Glutamatergic neuron (in vitro differentiated cells): Measurements from ENCODE around the gene BTG2. TPM values are rescaled to one million over a fixed set of nuclear protein-coding genes. Genes with fewer than 3 reads are reported as not detected.

Experiments
- DNase-seq: peaks from one replicate; pipeline ENCODE4 v3.0.0; 2022
- H3K27ac Mint-ChIP-seq: one replicate; pipeline ENCODE4 v1.8.0; 2020; ENCODE audit warnings: mild to moderate bottlenecking, mixed read lengths, inconsistent platforms; ENCODE audit not compliant: unreplicated experiment
- H3K27me3 Mint-ChIP-seq: one replicate; pipeline ENCODE4 v1.8.0; 2020; ENCODE audit warnings: mild to moderate bottlenecking, moderate library complexity, mixed read lengths, inconsistent platforms; ENCODE audit not compliant: unreplicated experiment
- H3K36me3 Mint-ChIP-seq: one replicate; pipeline ENCODE4 v1.8.0; 2020; ENCODE audit warnings: mild to moderate bottlenecking, mixed read lengths, inconsistent platforms; ENCODE audit not compliant: unreplicated experiment
- H3K4me1 Mint-ChIP-seq: one replicate; pipeline ENCODE4 v1.8.0; 2020; ENCODE audit warnings: mild to moderate bottlenecking, low read depth, mixed read lengths, inconsistent platforms; ENCODE audit not compliant: unreplicated experiment
- H3K4me3 Mint-ChIP-seq: one replicate; pipeline ENCODE4 v1.8.0; 2020; ENCODE audit warnings: mild to moderate bottlenecking, mixed read lengths, inconsistent platforms; ENCODE audit not compliant: unreplicated experiment
- H3K9me3 Mint-ChIP-seq: one replicate; pipeline ENCODE4 v1.8.0; 2020; ENCODE audit warnings: mild to moderate bottlenecking, moderate library complexity, mixed read lengths, inconsistent platforms; ENCODE audit not compliant: unreplicated experiment
- total RNA-seq: library from RNA; stranded (reverse); fragmentation: NEBNext Ultra II Directional; extraction: Animal tissue kit (Norgen Biotek cat#: 25700); gene quantifications from one replicate; pipeline ENCODE4 v1.2.1, GENCODE V29; 2021; ENCODE audit not compliant: unreplicated experiment
- TF ChIP-seq, protein P1 (sequence below): fragments of 200-600 bp; sonication (generic); IDR thresholded peaks from one replicate; pipeline ENCODE4 v1.5.0; 2021; ENCODE audit not compliant: partially characterized antibody, unreplicated experiment

The BTG2 gene
- total RNA-seq, 1 donor from 2014 or later = 88.6 TPM

GRCh38 chr1:203327684-203328457 lies 22.6 kb downstream of the BTG2 start:
- Mint-ChIP-seq H3K4me1 (peaks cover 52% of the 10 kb centered on the region), H3K4me3 (peak overlapping the region; percentile 94), H3K27ac (peak overlapping the region; percentile 97), H3K36me3 (no peaks in the 10 kb centered on the region), H3K27me3 (peaks cover 15% of the 10 kb centered on the region), H3K9me3 (peaks cover 11% of the 10 kb centered on the region)
- TF ChIP-seq, protein P1, sequence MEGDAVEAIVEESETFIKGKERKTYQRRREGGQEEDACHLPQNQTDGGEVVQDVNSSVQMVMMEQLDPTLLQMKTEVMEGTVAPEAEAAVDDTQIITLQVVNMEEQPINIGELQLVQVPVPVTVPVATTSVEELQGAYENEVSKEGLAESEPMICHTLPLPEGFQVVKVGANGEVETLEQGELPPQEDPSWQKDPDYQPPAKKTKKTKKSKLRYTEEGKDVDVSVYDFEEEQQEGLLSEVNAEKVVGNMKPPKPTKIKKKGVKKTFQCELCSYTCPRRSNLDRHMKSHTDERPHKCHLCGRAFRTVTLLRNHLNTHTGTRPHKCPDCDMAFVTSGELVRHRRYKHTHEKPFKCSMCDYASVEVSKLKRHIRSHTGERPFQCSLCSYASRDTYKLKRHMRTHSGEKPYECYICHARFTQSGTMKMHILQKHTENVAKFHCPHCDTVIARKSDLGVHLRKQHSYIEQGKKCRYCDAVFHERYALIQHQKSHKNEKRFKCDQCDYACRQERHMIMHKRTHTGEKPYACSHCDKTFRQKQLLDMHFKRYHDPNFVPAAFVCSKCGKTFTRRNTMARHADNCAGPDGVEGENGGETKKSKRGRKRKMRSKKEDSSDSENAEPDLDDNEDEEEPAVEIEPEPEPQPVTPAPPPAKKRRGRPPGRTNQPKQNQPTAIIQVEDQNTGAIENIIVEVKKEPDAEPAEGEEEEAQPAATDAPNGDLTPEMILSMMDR = no peak
- peak; percentile 47 for DNase-seq

GRCh38 chr1:203328714-203329122 lies 23.4 kb downstream of the BTG2 start:
- no peaks in the 10 kb centered on the region for H3K36me3 Mint-ChIP-seq
- peak overlapping the region; percentile 97 for H3K27ac Mint-ChIP-seq
- peaks cover 15% of the 10 kb centered on the region for H3K27me3 Mint-ChIP-seq
- H3K9me3 Mint-ChIP-seq = peaks cover 11% of the 10 kb centered on the region
- peak overlapping the region; percentile 94 for H3K4me3 Mint-ChIP-seq
- peaks cover 44% of the 10 kb centered on the region for H3K4me1 Mint-ChIP-seq
- DNase-seq = no peak
- TF ChIP-seq, protein P1 = no peak

DNA sequence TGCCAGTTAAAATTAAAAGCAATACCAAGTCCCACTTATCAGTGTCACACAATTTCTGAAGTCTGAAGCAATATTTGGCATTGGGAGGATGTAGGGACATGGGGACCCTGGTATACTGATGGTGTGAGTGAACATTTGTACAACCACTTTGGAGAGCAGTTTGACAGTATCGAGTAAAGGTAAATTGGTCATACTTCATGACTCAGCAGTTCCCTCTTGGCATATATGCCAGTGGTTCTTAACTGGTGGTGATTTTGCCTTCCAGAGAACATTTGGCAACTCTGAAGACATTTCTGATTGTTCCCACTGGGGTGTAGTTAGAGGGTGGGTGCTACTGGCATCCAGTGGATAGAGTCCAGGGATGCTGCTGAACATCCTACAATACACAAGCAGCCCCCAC lies 25.9 kb downstream of the BTG2 start:
- Mint-ChIP-seq H3K4me1 (peaks cover 30% of the 10 kb centered on the region), H3K27me3 (peaks cover 4% of the 10 kb centered on the region), H3K36me3 (no peaks in the 10 kb centered on the region), H3K9me3 (peaks cover 4% of the 10 kb centered on the region), H3K27ac (no peak overlapping the region), H3K4me3 (no peak overlapping the region)
- TF ChIP-seq, protein P1 = no peak
- no peak for DNase-seq

GRCh38 chr1:203335503-203335902 lies 30.2 kb downstream of the BTG2 start:
- TF ChIP-seq, protein P1 = no peak
- Mint-ChIP-seq H3K36me3 (no peaks in the 10 kb centered on the region), H3K4me3 (no peak overlapping the region), H3K27ac (no peak overlapping the region), H3K9me3 (no peaks in the 10 kb centered on the region), H3K27me3 (no peaks in the 10 kb centered on the region), H3K4me1 (peaks cover 25% of the 10 kb centered on the region)
- no peak for DNase-seq

GRCh38 chr1:203336097-203336496 lies 30.8 kb downstream of the BTG2 start:
- Mint-ChIP-seq H3K27ac (no peak overlapping the region), H3K9me3 (no peaks in the 10 kb centered on the region), H3K36me3 (no peaks in the 10 kb centered on the region), H3K4me1 (peaks cover 25% of the 10 kb centered on the region), H3K27me3 (no peaks in the 10 kb centered on the region), H3K4me3 (no peak overlapping the region)
- TF ChIP-seq, protein P1 = no peak
- no peak for DNase-seq
